PC-9 (cell line): ENCODE data around the gene PIGP.

Experiments used
- CTCF ChIP-seq: fragments of 200-600 bp; sonication (generic); conservative IDR thresholded peaks from 2 replicates; pipeline ENCODE4 v1.6.1; 2017; ENCODE audit warnings: mixed run types, antibody characterized with exemption, mild to moderate bottlenecking, moderate library complexity
- EZH2 ChIP-seq: fragments of 200-600 bp; sonication (generic); IDR thresholded peaks from 2 replicates; pipeline ENCODE4 v1.8.0; 2017; ENCODE audit warnings: antibody characterized with exemption, low read depth

DNA sequence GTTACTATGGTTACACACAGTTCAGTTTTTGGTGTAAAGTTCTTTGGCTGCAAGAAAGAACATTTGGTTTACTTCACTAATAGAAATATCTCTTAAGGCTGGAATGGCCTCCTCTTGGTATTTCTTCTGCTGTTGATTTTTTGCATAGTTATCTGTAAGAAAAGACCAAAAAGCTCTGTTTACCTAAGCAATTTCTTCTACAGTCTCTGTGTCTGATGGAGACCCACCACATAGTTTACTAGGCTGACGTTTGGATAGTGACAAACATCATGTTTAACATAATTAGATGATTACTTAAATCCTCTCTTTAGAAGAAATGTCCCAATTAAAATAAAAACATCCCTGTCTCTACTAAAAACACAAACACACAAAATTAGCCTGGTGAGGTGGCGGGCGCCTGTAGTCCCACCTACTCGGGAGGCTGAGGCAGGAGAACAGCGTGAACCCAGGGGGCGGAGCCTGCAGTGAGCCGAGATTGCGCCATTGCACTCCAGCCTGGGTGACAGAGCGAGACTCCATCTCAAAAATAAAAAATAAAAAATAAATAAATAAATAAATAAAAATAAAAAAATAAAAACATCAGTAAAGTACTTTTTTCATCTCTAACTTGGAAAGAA lies 7.2 kb downstream of the PIGP start:
- TF ChIP-seq EZH2 (no peak), CTCF (no peak)
